ENCODE data around the gene DAZAP2. TPM values are rescaled to one million over a fixed set of nuclear protein-coding genes. Genes with fewer than 3 reads are reported as not detected.
A peak's percentile ranks its signal among the peaks of the same experiment; 100 is the strongest.

The DAZAP2 gene
- total and polyA plus RNA-seq, 2 of the 13 experiments (the other 11 are each of a cell fraction or from before 2014, with no cell fraction given) = 64.5 to 222 TPM

- TF ChIP-seq KIAA2018 (CRISPR knock-in tag; IDR thresholded peaks at IDR 0.05; ENCODE audit: borderline replicate concordance) = no peak
- TF ChIP-seq EED (CRISPR knock-in tag; IDR thresholded peaks at IDR 0.05) = no peak
- no peak for TF ChIP-seq HNF4A (CRISPR knock-in tag; IDR thresholded peaks at IDR 0.05)
- peak; percentile 19; the same call in 1 of the 2 replicates for TF ChIP-seq ZBTB33 (CRISPR knock-in tag; IDR thresholded peaks at IDR 0.05)
- no peak for TF ChIP-seq NFE2 (CRISPR knock-in tag; IDR thresholded peaks at IDR 0.05)
- no peak for TF ChIP-seq HOXA5 (CRISPR knock-in tag; IDR thresholded peaks at IDR 0.05)
- TF ChIP-seq SNAPC4 (CRISPR knock-in tag; IDR thresholded peaks at IDR 0.05) = peak; percentile 58; the same call in 1 of the 2 replicates
- no peak for TF ChIP-seq PBX2 (CRISPR knock-in tag; IDR thresholded peaks at IDR 0.05)
- no peak for TF ChIP-seq KLF12 (CRISPR knock-in tag; IDR thresholded peaks at IDR 0.05; ENCODE audit: borderline replicate concordance)
- TF ChIP-seq ZNF205 (CRISPR knock-in tag; IDR thresholded peaks at IDR 0.05) = peak; percentile 72
- TF ChIP-seq ZEB1 (IDR thresholded peaks at IDR 0.05; ENCODE audit: insufficient replicate concordance, low read depth) = peak; percentile 3
- TF ChIP-seq NFYC (CRISPR knock-in tag; IDR thresholded peaks at IDR 0.05) = no peak
Measured at GRCh38 chr12:51269174-51270066, 30.8 kb downstream of the DAZAP2 start (continued).

Data from HepG2 (cell line).